GM18870 (cell line): ENCODE results near the gene CLCN4.

Source experiments
- ATAC-seq: cut with Tn5 transposase; IDR thresholded peaks from one replicate; pipeline ENCODE4 v1.9.1; 2021; ENCODE audit warnings: moderate library complexity; ENCODE audit not compliant: unreplicated experiment

The CLCN4 gene

DNA sequence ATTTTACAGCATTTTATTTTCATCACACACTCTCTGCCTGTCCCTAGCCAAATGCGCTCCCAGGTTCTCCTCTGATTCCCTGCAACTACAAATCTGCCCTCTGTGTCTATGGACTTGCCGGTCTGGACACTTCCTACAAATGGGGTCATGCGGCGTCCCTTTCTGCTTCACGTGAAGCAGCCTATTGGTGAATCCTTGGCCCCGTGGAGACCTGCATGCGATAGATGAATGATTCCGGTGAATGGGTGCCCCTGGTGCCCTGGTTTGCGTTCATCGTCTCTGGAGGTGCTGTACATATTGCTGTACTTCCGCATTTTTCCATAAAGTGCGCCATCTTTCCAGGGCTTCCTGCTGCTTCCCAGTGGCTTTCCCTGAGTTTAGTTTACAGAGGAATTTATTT, 27.5 kb upstream of the CLCN4 start:
- ATAC-seq: no peak

DNA sequence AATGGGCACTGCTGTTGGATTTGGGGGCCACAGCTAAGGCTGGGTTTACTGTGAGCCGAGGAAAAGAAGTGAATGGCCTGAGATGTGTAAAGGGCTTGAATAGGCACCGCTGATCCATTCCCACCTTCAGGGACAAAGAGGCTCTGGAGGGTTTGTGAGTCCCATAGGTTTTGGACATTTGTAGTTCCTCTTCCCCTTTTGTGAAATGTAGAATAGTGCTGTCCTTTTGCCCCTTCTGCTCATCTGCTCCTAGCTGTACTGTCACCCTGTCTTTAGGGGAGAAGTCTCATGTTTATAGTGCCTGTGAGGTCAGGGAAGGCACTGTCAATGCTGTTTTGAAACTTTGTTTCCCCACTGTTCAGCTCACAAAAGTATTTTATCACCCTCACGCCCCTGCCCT, 26.4 kb upstream of the CLCN4 start:
- ATAC-seq: no peak

DNA sequence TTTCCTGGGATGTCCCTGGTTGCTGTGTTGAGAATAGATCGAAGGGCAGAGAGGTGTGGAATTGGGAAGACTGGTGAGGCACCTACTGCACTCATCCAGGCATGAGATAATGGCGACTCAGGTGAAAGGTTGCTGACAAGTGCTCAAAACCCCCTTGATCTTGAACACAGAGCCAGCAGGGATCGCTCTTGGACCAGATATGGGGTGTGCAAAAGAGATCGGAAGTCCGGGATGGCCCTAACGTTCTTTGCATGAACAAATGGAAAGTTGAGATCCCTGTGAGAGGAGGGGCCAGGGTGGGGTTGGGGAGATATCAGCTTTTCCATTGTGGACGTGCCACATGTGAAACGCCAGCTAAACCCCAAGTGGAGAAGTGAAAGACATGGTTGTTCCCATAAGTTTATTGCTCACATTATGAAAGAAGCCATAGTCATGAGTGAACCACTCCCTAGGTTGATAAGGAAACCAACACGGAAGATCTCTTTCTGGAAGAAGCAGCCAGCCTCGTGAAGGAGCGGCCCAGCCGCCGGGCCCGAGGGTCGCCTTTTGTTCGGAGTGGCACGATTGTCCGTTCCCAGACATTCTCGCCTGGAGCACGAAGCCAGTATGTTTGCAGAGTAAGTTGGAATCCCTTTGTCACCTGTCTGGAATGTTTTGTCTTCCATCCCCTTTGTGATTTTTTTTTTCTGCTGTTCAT, 22.6 kb upstream of the CLCN4 start:
- ATAC-seq: no peak

DNA sequence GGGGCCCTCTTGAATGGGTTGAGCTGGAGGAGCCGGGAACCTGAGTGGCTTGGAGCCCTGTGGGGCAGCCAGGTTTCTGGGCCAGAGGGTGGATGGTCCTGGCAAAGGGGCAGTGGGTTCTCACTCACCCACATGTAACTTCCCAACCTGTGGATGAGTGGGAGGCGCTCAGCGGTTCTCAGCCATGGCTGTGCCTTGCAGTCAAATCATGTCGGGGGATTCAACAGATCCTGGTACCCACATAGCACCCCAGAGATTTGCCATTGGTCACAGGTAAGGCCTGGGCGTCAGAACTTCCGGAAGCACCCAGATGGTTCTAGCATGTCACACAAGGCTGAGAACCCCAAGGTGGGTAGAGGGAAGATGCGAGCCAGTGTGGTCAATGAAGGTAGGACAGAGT, 21.9 kb upstream of the CLCN4 start:
- no peak for ATAC-seq

DNA sequence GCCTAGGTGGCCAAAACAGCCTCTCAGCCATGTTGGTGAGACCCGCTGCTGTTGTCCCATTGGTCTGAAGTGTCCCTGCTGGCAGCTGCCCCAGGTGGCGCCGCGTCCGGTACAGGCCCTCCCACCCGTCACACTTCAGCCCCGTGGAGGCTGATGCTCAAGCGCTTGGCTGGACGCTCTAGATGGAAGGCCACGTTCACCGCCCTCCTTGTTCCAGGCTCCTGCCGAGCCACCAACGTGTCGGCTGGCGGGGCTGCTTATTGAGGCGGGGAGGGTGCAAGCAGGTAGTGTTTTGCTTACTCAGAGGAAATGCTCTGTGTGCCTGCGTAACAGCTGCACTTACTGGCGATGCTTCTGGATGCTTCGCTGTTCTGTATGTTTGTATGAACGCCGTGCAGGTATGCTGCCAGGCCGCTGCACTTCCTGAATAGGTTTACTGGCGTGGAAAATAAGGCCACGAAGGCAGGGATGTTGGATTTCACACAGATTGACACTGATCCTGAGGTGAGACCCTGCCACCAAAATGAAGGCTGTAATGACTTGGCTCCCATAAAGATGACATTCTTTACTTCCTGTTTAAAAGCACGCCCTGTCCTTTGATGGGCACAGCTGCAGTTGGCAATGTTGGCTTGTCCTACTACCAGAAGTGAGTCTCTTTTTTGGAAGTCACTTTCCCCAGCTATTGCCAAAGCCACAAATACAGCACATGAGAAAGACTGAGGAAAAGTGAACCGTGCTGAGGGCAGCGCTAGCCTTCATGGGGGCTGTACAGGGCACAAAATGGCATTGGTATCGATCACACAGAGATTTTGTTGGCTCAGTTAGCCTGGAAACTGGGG, 21.0 kb upstream of the CLCN4 start:
- no peak for ATAC-seq

DNA sequence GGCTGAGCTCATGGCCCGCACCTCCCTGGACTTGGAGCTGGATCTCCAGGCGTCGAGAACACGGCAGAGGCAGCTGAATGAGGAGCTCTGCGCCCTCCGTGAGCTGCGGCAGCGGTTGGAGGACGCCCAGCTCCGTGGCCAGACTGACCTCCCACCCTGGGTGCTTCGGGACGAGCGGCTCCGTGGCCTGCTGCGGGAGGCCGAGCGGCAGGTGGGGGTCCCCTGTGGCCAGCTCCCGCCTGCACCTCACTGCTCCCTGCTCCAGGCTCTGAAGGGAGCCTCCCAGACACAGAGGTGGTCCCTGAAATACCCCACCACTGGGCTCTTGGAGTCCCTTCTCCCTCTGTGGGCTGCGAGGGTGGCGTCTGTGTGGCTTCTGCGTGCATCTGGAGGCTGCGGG, 18.0 kb upstream of the CLCN4 start:
- no peak for ATAC-seq

DNA sequence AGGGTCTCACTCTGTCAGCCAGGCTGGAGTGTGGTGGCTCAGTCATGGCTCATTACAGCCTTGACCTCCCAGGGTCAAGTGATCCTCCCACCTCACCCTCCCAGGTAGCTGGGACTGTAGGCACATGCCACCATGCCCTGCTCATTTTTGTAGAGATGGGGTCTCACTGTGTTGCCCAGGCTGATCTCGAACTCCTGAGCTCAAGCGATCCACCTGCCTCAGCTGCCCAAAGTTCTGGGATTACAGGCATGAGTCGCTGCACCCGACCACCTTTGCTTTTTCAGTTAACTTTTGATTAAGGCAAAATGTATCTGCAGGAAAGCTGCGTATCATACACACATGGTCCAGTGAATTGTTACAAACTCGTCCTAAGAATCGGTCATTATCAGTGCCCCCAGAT, 16.5 kb upstream of the CLCN4 start:
- no peak for ATAC-seq

DNA sequence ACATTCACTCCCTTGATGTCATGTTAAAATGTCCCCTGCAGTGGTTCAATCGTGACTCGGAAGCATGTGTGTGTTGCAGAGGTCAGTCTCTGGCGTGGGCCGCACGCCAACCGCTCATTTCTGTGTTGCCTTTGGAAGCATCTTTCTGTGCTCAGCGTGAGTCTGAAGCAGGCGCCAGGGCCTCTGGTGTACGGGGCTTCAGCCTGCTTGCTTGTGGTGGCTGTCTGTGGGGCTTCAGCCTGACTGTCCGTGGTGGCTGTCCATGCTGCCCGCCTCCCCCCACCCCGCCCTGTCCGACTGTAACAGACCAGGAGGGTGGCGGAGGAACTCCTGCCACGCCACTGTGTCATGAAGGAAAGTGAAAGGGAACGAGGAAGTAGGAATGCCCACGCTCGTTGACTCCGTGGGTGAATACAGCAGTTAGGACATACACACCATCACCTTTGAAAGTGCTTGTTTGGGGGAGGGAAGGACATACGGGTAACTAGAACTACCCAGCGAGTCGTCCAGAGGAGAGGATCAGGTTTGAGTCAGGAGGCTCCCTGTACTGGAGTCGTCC, 14.7 kb upstream of the CLCN4 start:
- no peak for ATAC-seq

DNA sequence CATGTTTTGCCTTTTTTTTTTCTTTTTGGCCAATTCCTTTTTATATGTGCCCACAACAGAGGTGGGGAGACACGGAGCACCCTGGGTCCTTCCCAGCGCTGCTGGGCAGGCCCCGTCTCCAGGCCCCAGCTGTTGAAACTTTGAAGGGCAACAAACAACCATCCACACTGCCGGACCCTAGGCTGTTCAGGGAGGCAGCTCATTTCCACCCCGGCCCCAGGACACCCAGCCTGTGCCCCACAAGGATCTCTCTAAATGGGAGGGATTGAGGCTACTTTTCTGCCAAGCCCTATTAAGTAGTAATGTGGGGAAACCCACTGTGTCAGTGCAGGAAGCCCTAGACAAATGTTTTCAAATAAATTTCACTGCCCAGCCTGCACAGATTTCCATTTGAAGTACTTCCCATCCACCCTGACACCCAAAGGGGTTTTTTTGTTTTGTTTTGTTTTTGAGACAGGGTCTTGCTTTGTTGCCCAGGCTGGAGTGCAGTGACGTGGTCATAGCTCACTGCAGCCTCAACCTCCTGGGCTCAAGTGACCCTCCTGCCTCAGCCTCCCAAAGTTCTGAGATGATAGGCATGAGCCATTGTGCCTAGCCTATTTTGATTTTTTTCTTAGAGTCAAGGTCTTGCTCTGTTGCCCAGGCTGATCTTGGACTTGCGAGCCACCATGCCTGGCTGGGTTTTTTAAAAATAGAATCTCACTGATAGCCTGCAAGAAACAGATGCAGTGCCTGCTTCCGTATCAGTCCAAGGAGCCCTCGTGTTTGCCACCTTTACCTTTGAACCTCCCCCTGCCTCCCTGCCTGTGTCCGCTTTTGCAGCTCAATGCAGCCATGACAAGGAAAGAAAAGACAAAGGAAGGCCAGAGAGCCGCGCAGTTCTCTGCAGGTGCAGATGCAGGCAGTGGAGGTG, 13.4 kb upstream of the CLCN4 start:
- no peak for ATAC-seq

DNA sequence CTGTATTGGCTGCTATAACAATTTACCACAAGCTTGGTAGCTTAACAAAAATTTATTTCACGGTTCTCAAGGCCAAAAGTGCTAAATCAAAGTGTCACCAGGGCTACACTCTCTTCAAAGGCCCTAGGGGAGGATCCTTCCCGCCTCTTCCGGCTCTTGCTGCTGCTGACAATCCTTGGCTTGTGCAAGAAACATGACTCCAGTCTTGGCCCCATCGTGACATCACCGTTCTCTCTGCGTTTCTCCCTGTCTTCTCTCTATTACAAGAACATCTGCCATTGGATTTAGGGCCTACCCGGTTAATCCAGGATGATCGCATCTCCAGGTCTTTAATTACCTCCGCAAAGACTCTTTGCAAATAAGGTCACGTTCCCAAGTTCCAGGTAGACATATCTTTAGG, 10.4 kb upstream of the CLCN4 start:
- ATAC-seq: no peak

DNA sequence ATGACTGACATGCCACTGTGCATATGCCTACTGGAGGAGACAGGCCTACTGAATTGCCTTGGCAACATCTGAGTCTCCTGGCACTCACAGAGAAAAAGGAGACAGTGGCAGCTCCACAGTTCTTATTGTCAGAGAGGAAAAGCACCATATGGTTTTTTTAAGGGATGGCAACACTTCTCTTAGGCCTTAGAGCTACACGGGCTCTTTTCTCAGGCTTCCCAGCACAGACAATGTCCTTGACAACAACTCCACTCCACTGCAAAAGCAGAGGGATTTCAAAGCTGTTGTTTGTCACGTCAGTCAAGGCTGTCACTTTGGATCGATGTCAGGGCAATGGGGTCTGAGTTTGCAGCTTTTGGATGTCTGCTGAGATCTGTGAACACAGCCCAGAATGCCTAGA, 4.7 kb upstream of the CLCN4 start:
- no peak for ATAC-seq

DNA sequence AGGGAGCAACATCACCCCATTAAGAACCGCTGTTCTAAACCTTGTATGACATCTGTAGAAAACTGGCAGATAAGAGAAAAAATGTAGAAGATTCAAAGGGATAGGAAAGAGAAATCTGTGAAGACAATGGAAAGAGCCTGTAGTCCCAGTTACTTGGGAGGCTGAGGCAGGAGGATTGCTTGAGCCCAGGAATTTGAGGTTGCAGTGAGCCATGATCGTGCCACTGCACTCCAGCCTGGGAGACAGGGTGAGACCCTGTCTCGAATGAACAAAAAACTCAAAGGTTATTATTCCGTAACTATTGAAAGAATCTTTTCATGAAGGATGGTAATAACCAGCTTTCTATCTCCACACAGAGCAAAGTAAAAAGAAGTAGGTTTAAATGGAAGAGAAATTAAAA, 1.6 kb upstream of the CLCN4 start:
- no peak for ATAC-seq

DNA sequence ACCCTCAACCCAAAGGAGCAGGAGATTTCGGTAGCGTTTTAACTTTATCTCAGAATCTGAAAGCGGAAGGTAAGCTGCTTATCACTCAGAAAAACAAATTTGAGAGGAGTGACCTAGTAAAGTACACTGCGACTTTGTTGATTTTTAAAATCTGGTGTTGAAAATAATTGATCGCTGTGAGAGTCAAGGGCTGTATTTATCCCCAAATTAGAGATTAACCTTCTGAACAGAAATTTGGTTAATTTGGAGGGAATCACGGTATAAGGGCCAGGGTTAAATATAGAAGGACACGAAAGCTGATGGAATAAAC, 212 bp downstream of the CLCN4 start:
- ATAC-seq: no peak

DNA sequence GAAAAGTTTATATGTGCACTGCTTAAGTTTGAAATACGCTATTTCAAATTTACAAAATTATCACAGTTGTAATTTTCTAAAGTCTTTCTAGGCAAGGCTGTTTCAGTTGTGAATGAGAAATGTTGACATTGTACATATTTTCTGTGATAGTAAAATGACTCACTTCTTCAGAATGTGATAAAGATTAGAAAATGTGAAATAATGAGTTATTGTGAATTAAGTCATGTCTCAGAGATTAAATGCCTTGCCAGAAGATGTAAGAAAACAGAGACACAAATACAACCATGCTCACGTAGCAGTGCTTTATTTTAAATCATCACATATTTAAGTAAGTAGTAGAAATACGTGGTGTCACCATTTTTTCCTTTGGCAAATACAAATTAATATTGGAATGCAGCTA, 768 bp downstream of the CLCN4 start:
- ATAC-seq: no peak

DNA sequence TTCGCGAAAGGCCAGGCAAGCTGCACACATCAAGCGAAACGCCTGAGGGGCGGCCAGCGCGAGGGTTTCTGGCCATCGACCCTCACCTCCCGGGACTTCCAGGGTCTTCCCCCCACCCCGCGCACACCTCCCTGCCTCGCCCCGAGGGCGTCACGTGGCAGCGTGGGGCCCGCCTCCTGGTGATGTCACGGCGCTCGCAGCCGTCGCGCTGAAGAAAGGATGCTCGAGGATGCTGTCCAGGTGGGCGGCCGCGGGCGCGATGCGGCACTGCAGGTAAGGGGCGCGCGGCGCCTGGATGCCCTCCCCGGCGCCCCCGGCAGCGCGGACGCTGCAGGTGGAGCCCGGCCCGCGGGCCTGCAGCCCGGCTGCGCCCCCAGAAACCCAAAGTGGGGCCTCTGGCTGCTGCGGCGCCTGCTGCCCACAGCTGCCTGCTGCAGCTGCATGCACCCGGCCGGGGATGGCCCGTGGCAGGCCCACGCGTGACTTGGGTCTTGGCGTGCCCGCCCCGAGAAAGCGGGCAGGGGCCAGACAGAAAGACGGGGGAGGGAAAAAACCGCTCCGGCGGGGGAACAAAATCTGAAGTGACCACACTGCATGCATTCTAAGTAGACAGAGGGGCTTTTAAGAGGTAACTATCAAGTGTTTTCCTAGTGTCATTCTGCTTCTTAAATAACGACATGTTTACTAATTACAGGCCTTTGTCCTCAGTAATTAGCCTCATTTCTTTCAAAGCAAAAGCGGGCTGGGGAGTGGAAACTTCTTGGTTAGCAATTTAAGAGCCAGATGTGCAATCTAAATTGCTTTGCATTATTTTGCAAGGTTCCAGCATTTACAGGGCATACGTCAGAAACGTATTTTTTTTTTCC, 1.7 kb downstream of the CLCN4 start:
- no peak for ATAC-seq

DNA sequence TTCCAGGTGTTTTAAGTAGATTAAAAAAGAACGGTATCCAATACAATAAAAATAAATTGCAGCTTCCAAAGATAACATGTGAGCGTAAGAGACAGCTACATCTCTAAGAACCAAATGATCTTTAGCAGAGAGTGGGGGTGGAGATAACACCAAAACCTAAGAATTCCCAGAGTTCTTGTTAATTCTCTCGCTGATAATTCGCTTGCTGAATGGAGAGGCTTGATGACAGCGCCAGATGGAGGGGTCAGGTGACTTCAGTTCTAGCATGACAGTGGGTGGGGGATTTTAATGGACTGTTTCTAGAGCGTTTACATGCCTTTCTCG, 2.3 kb downstream of the CLCN4 start:
- ATAC-seq: no peak

DNA sequence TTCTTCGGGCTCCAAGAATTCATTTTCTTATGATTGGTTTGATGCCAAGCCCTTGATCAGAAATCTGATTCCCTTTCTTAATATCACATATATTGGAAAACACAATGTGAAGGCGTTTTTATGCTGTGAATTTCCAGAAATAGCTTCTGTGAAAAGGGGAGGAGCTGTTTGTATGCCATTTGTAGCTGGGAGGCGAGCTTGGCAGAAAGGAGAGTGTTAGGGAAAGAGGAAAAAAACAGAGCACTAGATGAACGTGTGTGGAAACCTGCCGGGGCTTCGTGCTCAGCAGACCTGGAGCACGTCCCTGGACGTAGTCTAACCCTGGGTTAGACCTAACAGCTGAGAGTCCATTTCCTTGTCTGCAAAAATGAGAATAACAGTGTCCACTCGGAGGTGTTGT, 3.4 kb downstream of the CLCN4 start:
- no peak for ATAC-seq

DNA sequence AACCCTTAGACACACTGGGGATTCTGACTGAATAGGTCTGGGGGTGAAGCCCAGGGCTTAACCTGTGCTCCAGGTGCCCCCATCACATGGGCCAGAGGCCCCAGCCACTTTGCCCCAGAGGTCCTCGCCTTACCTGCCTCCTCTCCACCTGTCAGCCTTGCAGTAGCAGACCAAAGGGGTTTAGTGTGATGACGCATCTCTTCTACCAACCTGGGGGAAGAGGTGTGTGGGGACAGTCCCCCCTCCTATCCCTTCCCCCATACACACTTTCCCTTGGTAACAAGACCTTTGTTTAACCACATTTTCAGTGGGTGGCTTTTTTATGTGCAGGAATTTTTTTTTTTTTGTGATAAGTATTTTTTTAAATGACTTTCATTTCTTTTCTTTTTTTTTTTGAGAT, 6.3 kb downstream of the CLCN4 start:
- no peak for ATAC-seq

DNA sequence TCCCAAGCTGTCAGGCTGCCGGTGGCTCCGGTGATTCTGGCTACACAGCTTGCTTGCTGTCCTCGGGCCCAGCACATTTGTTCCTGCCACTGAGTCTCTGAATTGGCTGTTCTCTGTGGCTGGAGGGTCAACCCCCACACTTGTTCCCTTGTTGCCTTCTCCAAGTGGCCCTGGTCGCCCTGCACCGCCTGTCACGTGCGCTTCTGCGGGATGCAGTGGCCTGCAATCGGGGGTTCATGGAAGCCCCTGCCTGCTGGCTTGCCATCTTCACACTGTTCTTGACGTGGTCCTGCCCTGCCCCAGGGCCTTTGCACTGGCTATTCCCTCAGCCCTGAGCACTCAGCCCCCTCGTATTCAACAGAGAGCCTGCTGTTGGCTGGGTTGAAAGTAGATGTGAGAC, 8.1 kb downstream of the CLCN4 start:
- ATAC-seq: no peak

DNA sequence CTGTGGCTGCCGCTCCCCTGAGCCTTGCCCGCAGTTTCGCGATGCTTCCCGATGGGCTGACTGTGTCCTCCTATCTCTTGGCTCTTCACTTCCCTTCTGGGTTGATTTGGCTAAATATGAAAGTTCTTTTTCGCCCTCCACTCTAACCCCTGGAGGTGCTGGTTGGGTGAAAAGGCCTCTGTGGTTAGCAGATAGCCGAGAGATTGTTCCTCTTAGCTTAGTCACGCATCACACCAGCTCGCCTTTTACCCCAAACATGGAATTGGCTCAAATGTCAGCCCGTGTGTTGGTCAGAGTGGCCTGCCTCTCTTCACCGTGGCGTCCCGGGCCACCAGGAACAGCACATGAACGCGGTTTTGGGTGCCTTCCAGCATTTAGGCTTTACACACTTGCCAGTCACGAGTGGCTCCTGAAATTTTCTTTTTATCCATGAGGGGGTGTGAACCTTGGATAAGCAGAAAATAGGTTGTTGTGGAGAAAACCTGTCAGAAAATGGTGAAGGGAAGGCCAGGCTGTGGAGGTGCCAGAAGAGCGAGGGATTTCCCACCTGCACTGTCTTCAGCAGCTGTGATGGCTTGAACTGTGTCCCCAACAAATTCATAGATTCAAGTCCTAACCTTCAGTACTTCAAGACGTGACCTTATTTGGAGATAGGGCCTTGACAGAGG, 8.9 kb downstream of the CLCN4 start:
- no peak for ATAC-seq
